Inferior parietal cortex (tissue), 1 donor: ENCODE measurements around the gene S100Z.
A peak's percentile ranks its signal among the peaks of the same experiment; 100 is the strongest.
"Not testable (repeated sequence)": the region's sequence is repeated elsewhere in the genome, so short reads cannot be mapped to it uniquely, and the experiment has no call there.

Experiments
- DNase-seq: peaks from one replicate; pipeline ENCODE4 v3.0.0-alpha.2; 2016; ENCODE audit errors: extremely low spot score

Gene S100Z

DNA sequence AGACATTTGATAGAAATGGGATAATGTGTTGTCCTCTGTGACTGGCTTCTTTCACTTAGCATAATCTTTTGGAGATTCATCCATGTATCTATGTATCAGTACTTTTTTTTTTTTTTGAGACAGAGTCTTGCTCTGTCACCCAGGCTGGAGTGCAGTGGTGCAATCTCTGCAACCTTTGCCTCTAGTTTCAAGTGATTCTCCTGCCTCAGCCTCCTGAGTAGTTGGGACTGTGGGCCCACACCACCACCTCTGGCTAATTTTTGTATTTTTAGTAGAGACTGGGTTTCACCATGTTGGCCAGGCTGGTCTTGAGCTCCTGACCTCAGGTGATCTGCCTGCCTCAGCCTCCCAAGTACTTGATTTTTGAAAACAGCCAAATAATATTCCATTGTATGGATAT lies 23.4 kb upstream of the S100Z start:
- DNase-seq, result not testable (repeated sequence)

DNA sequence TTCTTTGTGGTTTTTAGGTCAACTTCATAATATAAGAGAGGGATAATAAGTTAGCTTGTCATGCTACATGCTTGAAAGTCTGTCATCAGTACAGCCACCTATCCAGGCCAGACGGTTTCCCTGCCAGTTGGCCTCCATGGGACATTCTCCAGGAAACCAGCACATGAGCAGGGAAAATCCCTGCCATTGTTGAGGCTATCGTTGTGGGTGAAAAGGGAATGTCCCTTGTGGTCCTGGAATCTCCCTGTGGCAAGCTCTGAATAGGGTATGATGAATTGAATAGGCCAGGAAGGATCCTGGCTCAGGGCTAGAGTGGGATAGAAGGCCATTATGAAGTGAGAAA lies 18.7 kb upstream of the S100Z start:
- DNase-seq, result no peak

DNA sequence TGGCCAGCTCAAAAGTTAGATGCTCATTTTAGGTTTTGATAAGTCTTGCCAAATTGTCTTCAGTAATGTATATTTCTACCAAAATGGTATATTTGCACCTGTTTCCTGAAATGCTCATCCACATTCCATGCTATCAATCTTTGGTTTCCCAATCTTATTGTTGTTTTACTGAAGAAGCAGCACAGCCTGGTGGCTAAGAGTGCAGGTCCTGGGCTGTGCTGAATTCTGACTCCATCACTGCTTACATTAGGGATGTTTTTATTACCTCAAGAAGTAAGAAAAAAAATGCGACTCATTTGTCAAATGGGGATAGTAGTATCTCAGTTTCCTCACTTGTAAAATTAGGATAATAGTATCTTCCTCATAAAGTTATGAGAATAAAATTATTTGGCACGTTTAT lies 13.6 kb upstream of the S100Z start:
- DNase-seq, result no peak

DNA sequence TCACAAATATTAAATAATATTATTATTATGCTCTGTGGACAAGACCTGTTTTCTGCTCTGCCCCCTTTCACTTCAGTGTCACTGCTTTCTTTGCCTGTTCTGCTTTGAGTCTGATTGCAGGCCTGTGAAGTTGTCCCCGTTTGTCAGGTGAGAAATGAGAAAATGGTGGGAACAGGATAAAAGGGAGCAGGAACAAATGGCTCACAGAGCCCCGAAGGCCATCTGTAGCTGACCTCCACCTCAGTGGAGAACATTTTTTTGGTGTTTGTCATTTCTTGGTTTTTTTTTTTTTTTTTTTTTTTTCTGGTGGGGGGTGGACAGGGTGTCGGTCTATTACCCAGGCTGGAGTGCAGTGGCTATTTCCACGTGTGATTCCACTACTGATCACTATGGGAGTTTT lies 13.2 kb upstream of the S100Z start:
- DNase-seq, result no peak

DNA sequence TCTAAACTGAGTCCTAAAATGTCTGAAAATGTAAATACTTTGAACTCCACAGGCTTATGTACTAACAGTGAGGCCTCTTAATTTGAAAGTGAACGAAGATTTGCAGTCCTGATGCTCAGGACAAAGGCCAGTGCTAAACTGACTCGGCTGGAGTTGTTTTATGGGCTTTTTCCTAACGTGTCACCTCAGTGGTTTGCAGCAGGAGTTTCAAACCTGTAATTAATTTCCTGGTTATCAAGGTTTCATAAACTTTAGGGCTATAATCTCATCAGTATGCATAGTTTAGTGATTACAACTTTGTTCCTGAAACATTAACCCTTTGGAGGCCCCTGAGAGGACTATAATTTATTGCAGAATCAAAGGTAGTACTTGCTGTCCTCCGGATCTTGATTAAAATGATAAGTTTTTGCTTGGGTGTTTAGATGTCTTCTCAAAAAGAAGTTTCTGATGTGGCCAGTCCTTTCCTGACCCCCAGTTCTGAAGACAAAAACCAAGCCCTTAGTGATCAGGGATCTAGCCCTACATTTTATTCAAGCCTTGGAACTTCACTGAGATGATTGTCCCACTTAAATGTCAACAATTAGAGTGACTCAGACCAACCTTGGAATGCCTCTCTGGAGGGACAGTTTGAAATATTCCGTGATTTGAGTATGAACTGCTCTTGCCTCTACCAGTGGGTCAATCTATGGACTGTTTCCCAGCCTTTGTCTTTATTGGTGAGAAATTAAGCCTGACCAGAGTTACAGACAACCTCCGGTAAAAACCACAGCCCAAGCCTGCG lies 11.1 kb upstream of the S100Z start:
- DNase-seq, result no peak

DNA sequence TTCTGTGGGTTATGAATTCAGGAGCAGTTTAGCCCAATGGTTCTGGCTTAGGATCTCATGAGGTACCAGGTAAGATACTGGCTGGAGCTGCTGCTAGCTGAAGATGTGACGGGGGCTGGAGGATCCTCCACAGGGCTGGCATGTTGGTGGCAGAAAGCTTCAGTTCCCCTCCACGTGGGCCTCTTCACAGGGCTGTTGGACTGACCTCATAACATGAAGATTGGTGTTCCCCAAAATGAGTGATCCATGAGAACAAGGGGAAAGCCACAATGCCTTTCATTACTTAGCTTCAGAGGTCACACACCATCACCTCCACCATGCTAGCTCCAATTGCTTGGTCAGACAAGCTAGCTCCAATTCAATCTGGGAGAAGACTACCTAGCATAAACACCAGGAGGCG lies 8.5 kb upstream of the S100Z start:
- DNase-seq, result no peak

GRCh38 chr5:76845890-76846289 lies 3.9 kb upstream of the S100Z start:
- no peak for DNase-seq

GRCh38 chr5:76850543-76851145 lies 830 bp downstream of the S100Z start:
- no peak for DNase-seq

- no peak for DNase-seq
These were observed 2.0 kb downstream of the S100Z start for GRCh38 chr5:76851728-76852369.

GRCh38 chr5:76852772-76853171 lies 3.0 kb downstream of the S100Z start:
- DNase-seq, result no peak

- not testable (repeated sequence) for DNase-seq
These were observed 3.9 kb downstream of the S100Z start for GRCh38 chr5:76853741-76854140.

DNA sequence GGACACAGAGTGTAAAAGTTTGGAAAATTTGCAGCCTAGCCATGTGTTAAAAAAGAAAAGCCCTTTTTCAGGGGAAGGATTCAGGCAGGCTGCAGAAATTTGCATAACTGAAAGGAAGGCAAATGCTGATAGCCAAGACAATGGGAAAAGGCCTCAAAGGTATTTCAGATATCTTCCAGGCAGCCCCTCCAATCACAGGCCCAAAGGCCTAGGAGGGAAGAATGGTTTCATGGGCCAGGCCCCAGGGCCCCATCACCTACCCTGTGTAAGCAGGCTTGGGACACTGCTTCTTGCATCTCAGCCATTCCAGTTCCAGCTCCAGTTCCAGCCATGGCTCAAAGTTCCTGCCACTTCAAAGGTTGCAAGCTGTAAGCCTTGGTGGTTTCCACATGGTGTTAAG lies 4.8 kb downstream of the S100Z start:
- no peak for DNase-seq

DNA sequence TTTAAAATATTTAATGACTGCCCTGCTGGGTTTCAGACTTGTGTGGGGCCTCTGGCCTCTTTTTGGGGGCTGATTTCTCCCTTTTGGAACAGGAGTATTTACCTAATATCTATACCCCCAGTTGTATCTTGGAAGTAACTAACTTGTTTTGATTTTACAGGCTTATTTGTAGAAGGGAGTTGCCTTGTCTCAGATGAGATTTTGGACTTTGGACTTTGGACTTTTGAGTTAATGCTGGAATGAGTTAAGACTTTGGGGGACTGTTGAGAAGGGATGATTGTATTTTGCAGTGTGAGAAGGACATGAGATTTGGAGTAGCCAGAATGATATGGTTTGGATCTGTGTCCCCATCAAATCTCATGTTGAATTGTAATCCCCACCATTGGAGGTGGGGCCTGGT lies 5.7 kb downstream of the S100Z start:
- not testable (repeated sequence) for DNase-seq

DNA sequence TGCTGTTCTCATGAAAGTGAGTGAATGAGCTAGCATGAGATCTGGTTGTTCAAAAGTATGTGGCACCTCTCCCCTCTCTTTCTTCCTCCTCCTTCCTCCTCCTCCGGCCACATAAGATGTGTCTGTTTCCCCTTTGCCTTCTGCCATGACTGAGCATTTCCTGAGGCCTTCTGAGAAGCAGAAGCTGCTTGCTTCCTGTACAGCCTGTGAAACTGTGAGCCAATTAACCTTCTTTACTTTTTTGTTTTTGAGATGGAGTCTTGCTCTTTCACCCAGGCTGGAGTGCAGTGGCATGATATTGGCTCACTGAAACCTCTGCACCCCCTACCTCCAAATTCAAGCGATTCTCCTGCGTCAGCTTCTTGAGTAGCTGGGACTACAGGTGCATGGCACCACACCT lies 6.1 kb downstream of the S100Z start:
- no peak for DNase-seq

DNA sequence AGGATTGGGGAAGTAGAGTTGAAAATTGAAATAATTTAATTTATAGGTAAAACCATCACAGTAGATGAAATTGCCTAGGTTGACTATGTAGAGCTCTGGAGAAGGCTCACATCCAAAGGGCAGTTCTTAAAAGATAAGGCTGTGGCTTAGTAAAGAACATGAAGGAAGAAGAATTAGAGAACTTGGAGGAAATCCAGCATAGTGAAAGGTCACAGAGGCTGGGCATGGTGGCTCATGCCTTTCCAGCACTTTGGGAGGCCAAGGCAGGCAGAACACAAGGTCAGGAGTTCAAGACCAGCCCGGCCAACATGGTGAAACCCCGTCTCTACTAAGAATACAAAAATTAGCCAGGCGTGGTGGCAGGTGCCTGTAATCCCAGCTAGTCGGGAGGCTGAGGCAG lies 7.0 kb downstream of the S100Z start:
- not testable (repeated sequence) for DNase-seq

GRCh38 chr5:76859591-76860247 lies 9.9 kb downstream of the S100Z start:
- DNase-seq, result no peak

DNA sequence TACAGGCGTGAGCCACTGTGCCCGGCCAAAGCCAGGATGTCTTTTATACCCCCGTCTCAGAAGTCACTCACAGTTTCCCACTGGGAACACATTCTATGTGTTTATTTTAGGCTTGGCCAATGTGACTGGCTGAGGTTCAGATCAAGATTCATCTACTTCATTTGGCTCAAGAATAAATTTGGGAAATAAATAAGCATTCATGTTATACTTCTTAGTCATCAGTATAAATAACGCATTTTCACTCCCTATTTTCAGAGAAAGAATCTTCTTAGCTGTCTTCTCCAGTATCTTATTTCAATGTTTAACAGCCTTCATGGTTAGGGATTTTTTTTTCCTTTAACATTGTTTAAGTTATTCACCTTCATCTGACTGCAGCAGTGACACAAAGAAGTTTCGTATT lies 11.8 kb downstream of the S100Z start:
- no peak for DNase-seq

DNA sequence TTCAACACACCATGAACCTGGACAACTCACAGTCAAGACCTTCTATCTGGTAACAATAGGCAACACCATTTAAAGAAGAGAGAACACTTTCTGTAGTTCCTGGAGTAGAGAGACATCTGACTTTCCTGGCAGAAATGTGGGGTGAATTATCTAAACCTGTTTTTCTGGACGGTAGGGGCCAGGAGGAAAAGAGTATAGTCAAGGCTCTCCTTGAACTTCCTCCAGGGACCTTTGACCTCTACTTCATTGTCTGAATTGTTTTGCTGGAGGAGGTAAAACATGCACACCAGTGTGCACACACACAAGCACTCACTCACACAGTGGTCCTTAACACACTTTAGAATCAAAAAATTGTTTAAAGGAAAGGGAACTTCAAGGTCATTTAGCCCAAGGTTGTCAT lies 13.2 kb downstream of the S100Z start:
- no peak for DNase-seq

DNA sequence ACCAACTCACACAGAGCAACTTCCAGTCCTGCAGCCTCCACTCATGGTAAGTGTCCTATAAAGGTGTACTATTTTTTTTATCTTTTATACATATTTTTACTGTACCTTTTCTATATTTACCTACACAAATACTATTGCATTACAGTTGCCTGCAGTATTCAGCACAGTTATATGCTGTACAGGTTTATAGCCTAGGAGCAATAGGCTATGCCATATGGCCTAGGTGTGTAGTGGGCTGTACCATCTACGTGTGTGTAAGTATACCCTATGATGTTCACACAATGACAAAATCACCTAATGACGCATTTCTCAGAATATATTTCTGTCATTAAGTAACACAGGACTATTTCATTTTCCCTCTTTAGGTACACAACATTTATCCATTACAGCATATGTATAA lies 16.7 kb downstream of the S100Z start:
- DNase-seq, result no peak

- DNase-seq, result no peak
These were observed 17.2 kb downstream of the S100Z start for GRCh38 chr5:76867038-76867437.

DNA sequence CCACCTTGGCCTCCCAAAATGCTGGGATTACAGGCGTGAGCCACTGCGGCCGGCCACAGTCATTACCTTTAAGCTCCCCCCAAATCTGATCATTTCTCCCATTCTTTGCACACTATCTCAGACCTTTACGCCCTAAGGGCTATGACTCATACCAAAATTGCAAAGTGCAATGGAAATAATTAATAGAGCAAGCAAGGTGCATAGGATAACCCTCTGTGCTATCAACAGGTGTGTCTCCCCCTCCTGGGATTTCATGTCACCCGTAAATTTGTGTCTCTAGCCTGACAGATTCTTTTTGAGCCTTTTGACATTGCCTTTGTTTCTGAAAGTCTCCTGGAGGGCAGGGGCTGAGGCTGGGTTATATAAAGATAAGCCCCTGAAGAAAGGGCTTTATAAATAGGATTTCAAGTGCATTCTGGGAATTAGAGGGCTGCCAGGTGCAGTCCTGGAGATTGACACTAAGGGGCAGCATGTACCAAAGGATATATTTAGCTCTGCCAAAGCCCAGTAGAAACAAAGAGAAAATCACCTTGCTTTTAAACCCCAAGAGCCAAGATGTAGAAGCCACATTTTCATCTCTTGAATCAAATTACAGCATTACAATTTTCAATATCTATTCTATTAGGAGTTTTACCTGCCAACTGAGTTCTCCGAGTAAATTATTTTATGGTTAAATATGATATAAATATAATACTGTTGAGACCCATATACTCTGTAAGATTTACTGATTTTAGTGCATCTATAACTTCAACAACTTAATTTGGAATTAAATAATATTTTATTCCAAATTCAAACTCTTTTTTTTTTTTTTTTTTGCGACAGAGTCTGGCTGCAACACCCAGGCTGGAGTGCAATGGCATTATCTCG lies 18.2 kb downstream of the S100Z start:
- peak; percentile 80 for DNase-seq

- DNase-seq, result no peak
These were observed 20.2 kb downstream of the S100Z start for GRCh38 chr5:76870046-76870445.
